Measurements from ENCODE around the gene TSKU. TPM values are rescaled to one million over a fixed set of nuclear protein-coding genes. Genes with fewer than 3 reads are reported as not detected.
"Not testable (repeated sequence)": the region's sequence is repeated elsewhere in the genome, so short reads cannot be mapped to it uniquely, and the experiment has no call there.

TSKU gene
- total and polyA plus RNA-seq, 2 donors (not counting 1 experiment from before 2014, with no cell fraction given): 5.0 to 10.6 TPM

- TF ChIP-seq CTCF (conservative IDR thresholded peaks at IDR 0.05 in 1 of 2, IDR thresholded peaks at IDR 0.05 in 1 of 2; ENCODE audit: low read depth in 1 of 2, low read length in 2 of 2): no peak
- TF ChIP-seq EZH2 (IDR thresholded peaks at IDR 0.05; ENCODE audit: low read length, missing control alignments): no peak
- Histone ChIP-seq H3K79me2 (ENCODE audit: control insufficient read depth, insufficient read depth, low read length) (peaks cover 1% of the 10 kb centered on the region), H3K4me1 (ENCODE audit: control insufficient read depth, extremely low read depth, insufficient read depth, low read length) (peaks cover 3% of the 10 kb centered on the region), H3K27me3 (ENCODE audit: control insufficient read depth, insufficient read depth, low read length) (peaks cover 14% of the 10 kb centered on the region), H3K36me3 (ENCODE audit: control insufficient read depth, insufficient read depth, low read length) (no peaks in the 10 kb centered on the region), H3K9ac (ENCODE audit: insufficient read depth, low read length) (no peak overlapping the region), H3K9me3 (ENCODE audit: control insufficient read depth, insufficient read depth, low read depth, low read length) (no peaks in the 10 kb centered on the region), H3K4me3 (replicated peaks in 1 of 4; ENCODE audit: control extremely low read depth in 1 of 4, insufficient read depth in 1 of 4, low read depth in 3 of 4, low read length in 4 of 4) (no peak overlapping the region), H4K20me1 (ENCODE audit: control insufficient read depth, extremely low read depth, insufficient read depth, low read length) (no peaks in the 10 kb centered on the region), H3K27ac (ENCODE audit: insufficient read depth, low read length) (no peak overlapping the region), H3K4me2 (ENCODE audit: extremely low read depth, insufficient read depth, low read length) (no peak overlapping the region), H2AFZ (ENCODE audit: low read length) (no peak overlapping the region)
- no peak for DNase-seq (ENCODE audit: low read depth in 2 of 2)
These were observed 5.7 kb downstream of the TSKU start for GRCh38 chr11:76788661-76789442.

- TF ChIP-seq EZH2 (IDR thresholded peaks at IDR 0.05; ENCODE audit: low read length, missing control alignments) (no peak), CTCF (conservative IDR thresholded peaks at IDR 0.05 in 1 of 2, IDR thresholded peaks at IDR 0.05 in 1 of 2; ENCODE audit: low read depth in 1 of 2, low read length in 2 of 2) (no peak)
- no peak for DNase-seq (ENCODE audit: low read depth in 2 of 2)
- H3K27ac ChIP-seq (ENCODE audit: insufficient read depth, low read length): no peak overlapping the region
- H3K4me2 ChIP-seq (ENCODE audit: extremely low read depth, insufficient read depth, low read length): no peak overlapping the region
- no peak overlapping the region for H3K9ac ChIP-seq (ENCODE audit: insufficient read depth, low read length)
- H3K9me3 ChIP-seq (ENCODE audit: control insufficient read depth, insufficient read depth, low read depth, low read length): no peaks in the 10 kb centered on the region
- peaks cover 3% of the 10 kb centered on the region for H3K4me1 ChIP-seq (ENCODE audit: control insufficient read depth, extremely low read depth, insufficient read depth, low read length)
- peaks cover 1% of the 10 kb centered on the region for H3K79me2 ChIP-seq (ENCODE audit: control insufficient read depth, insufficient read depth, low read length)
- no peak overlapping the region for H2AFZ ChIP-seq (ENCODE audit: low read length)
- H3K4me3 ChIP-seq (replicated peaks in 1 of 4; ENCODE audit: control extremely low read depth in 1 of 4, insufficient read depth in 1 of 4, low read depth in 3 of 4, low read length in 4 of 4): no peak overlapping the region
- no peaks in the 10 kb centered on the region for H4K20me1 ChIP-seq (ENCODE audit: control insufficient read depth, extremely low read depth, insufficient read depth, low read length)
- H3K36me3 ChIP-seq (ENCODE audit: control insufficient read depth, insufficient read depth, low read length): no peaks in the 10 kb centered on the region
- H3K27me3 ChIP-seq (ENCODE audit: control insufficient read depth, insufficient read depth, low read length): peaks cover 14% of the 10 kb centered on the region
These were observed 6.2 kb downstream of the TSKU start for GRCh38 chr11:76789443-76789719.

GRCh38 chr11:76790251-76790650 lies 7.1 kb downstream of the TSKU start:
- Histone ChIP-seq H3K4me3 (replicated peaks in 1 of 4; ENCODE audit: control extremely low read depth in 1 of 4, insufficient read depth in 1 of 4, low read depth in 3 of 4, low read length in 4 of 4) (no peak overlapping the region), H3K27me3 (ENCODE audit: control insufficient read depth, insufficient read depth, low read length) (peaks cover 11% of the 10 kb centered on the region), H4K20me1 (ENCODE audit: control insufficient read depth, extremely low read depth, insufficient read depth, low read length) (no peaks in the 10 kb centered on the region), H3K9me3 (ENCODE audit: control insufficient read depth, insufficient read depth, low read depth, low read length) (no peaks in the 10 kb centered on the region), H2AFZ (ENCODE audit: low read length) (no peak overlapping the region), H3K4me2 (ENCODE audit: extremely low read depth, insufficient read depth, low read length) (no peak overlapping the region), H3K27ac (ENCODE audit: insufficient read depth, low read length) (no peak overlapping the region), H3K4me1 (ENCODE audit: control insufficient read depth, extremely low read depth, insufficient read depth, low read length) (no peaks in the 10 kb centered on the region), H3K9ac (ENCODE audit: insufficient read depth, low read length) (no peak overlapping the region), H3K36me3 (ENCODE audit: control insufficient read depth, insufficient read depth, low read length) (no peaks in the 10 kb centered on the region), H3K79me2 (ENCODE audit: control insufficient read depth, insufficient read depth, low read length) (peaks cover 1% of the 10 kb centered on the region)
- TF ChIP-seq CTCF (conservative IDR thresholded peaks at IDR 0.05 in 1 of 2, IDR thresholded peaks at IDR 0.05 in 1 of 2; ENCODE audit: low read depth in 1 of 2, low read length in 2 of 2) (no peak), EZH2 (IDR thresholded peaks at IDR 0.05; ENCODE audit: low read length, missing control alignments) (no peak)
- DNase-seq (ENCODE audit: low read depth in 2 of 2): no peak

- H3K4me3 ChIP-seq (replicated peaks in 1 of 4; ENCODE audit: control extremely low read depth in 1 of 4, insufficient read depth in 1 of 4, low read depth in 3 of 4, low read length in 4 of 4); H3K9ac ChIP-seq (ENCODE audit: insufficient read depth, low read length); H2AFZ ChIP-seq (ENCODE audit: low read length); H3K36me3 ChIP-seq (ENCODE audit: control insufficient read depth, insufficient read depth, low read length); H3K4me2 ChIP-seq (ENCODE audit: extremely low read depth, insufficient read depth, low read length); H3K79me2 ChIP-seq (ENCODE audit: control insufficient read depth, insufficient read depth, low read length); H3K9me3 ChIP-seq (ENCODE audit: control insufficient read depth, insufficient read depth, low read depth, low read length); H3K27ac ChIP-seq (ENCODE audit: insufficient read depth, low read length); H3K27me3 ChIP-seq (ENCODE audit: control insufficient read depth, insufficient read depth, low read length); DNase-seq (ENCODE audit: low read depth in 2 of 2); H3K4me1 ChIP-seq (ENCODE audit: control insufficient read depth, extremely low read depth, insufficient read depth, low read length); H4K20me1 ChIP-seq (ENCODE audit: control insufficient read depth, extremely low read depth, insufficient read depth, low read length): not testable (repeated sequence)
These were observed 8.0 kb downstream of the TSKU start for GRCh38 chr11:76791002-76791770.
